Activated CD8-positive, alpha-beta memory T cell treated with anti-CD3 and anti-CD28 coated beads for 4 hours (primary cell): Measurements from ENCODE around the gene CTSD.
A peak's percentile ranks its signal among the peaks of the same experiment; 100 is the strongest.
"Not testable (repeated sequence)": the region's sequence is repeated elsewhere in the genome, so short reads cannot be mapped to it uniquely, and the experiment has no call there.

Experiments used
- DNase-seq, 2 donors: peaks; one replicate each; pipeline ENCODE4 v3.0.0-alpha.2; 2020; ENCODE audit warnings: low read depth in 2 of 2

The CTSD gene

GRCh38 chr11:1763796-1764661 lies at the start of gene CTSD:
TSS of gene CTSD (minus strand) at chr11:1763927. CDS start at chr11:1763859, 68 bp downstream.
- peak; percentile 62 to 73 for DNase-seq

- not testable (repeated sequence) for DNase-seq
Observed at GRCh38 chr11:1813356-1813755, 49.6 kb upstream of the CTSD start.

- DNase-seq = no peak
Observed at GRCh38 chr11:1812801-1813200, 49.1 kb upstream of the CTSD start.

- DNase-seq = no peak
Observed at GRCh38 chr11:1812274-1812673, 48.5 kb upstream of the CTSD start.

GRCh38 chr11:1810761-1811160 lies 47.0 kb upstream of the CTSD start:
- no peak for DNase-seq

GRCh38 chr11:1807264-1807995 lies 43.7 kb upstream of the CTSD start:
- DNase-seq = no peak

GRCh38 chr11:1805525-1805924 lies 41.8 kb upstream of the CTSD start:
- no peak for DNase-seq

GRCh38 chr11:1803835-1804519 lies 40.2 kb upstream of the CTSD start:
- not testable (repeated sequence) for DNase-seq

GRCh38 chr11:1803246-1803645 lies 39.5 kb upstream of the CTSD start:
- no peak for DNase-seq

GRCh38 chr11:1797391-1798125 lies 33.8 kb upstream of the CTSD start:
- DNase-seq = no peak

- DNase-seq = no peak
Observed at GRCh38 chr11:1796413-1797011, 32.8 kb upstream of the CTSD start.

- DNase-seq = no peak
Observed at GRCh38 chr11:1793081-1793480, 29.4 kb upstream of the CTSD start.

- DNase-seq = no peak
Observed at GRCh38 chr11:1792461-1792860, 28.7 kb upstream of the CTSD start.

- no peak for DNase-seq
Observed at GRCh38 chr11:1791912-1792311, 28.2 kb upstream of the CTSD start.

- no peak for DNase-seq
Observed at GRCh38 chr11:1786466-1786865, 22.7 kb upstream of the CTSD start.

GRCh38 chr11:1785749-1786413 lies 22.2 kb upstream of the CTSD start:
- no peak for DNase-seq

- DNase-seq = no peak
Observed at GRCh38 chr11:1784761-1785650, 21.3 kb upstream of the CTSD start.

- no peak for DNase-seq
Observed at GRCh38 chr11:1783725-1784529, 20.2 kb upstream of the CTSD start.
